HepG2 (cell line): ENCODE data around the gene PRDM10. TPM values are rescaled to one million over a fixed set of nuclear protein-coding genes. Genes with fewer than 3 reads are reported as not detected.

ENCODE experiments used
- CBFB ChIP-seq: sonication (generic); formaldehyde crosslinking; IDR thresholded peaks from 2 replicates; pipeline ENCODE4 v1.4.0; 2020; ENCODE audit warnings: missing genetic modification reagents
- ELF3 ChIP-seq: IDR thresholded peaks from 2 replicates; pipeline ENCODE4 v1.6.1; 2016; ENCODE audit warnings: missing genetic modification reagents, missing compliant biosample characterization
- GATAD2A ChIP-seq: IDR thresholded peaks from 2 replicates; pipeline ENCODE4 v1.6.1; 2016
- HDAC2 ChIP-seq: sonication (generic); formaldehyde crosslinking; IDR thresholded peaks from 2 replicates; pipeline ENCODE4 v1.4.0; 2020; ENCODE audit warnings: missing genetic modification reagents
- JARID2 ChIP-seq: sonication (generic); formaldehyde crosslinking; IDR thresholded peaks from 2 replicates; pipeline ENCODE4 v1.8.1; 2023; ENCODE audit warnings: missing genetic modification reagents, inconsistent platforms; ENCODE audit not compliant: insufficient replicate concordance
- KLF6 ChIP-seq: IDR thresholded peaks from 2 replicates; pipeline ENCODE4 v1.8.0; 2016; ENCODE audit warnings: missing biosample characterization, missing genetic modification reagents
- MAFG ChIP-seq: sonication (generic); formaldehyde crosslinking; IDR thresholded peaks from 2 replicates; pipeline ENCODE4 v1.5.1; 2020; ENCODE audit warnings: mild to moderate bottlenecking, missing genetic modification reagents
- MIXL1 ChIP-seq: IDR thresholded peaks from 2 replicates; pipeline ENCODE4 v1.6.1; 2016
- SALL2 ChIP-seq: sonication (generic); formaldehyde crosslinking; IDR thresholded peaks from 2 replicates; pipeline ENCODE4 v1.8.1; 2023; ENCODE audit warnings: mild to moderate bottlenecking, missing genetic modification reagents, inconsistent platforms
- SIX1 ChIP-seq: sonication (generic); formaldehyde crosslinking; IDR thresholded peaks from 2 replicates; pipeline ENCODE4 v1.4.0; 2020; ENCODE audit warnings: missing genetic modification reagents, borderline replicate concordance
- SKI ChIP-seq: fragments of 450-650 bp; IDR thresholded peaks from one replicate; pipeline ENCODE4 v1.6.1; 2018; ENCODE audit warnings: mild to moderate bottlenecking; ENCODE audit not compliant: partially characterized antibody
- SNAI1 ChIP-seq: sonication (generic); formaldehyde crosslinking; IDR thresholded peaks from 2 replicates; pipeline ENCODE4 v1.5.0; 2020; ENCODE audit warnings: mild to moderate bottlenecking, missing genetic modification reagents, borderline replicate concordance
- SNAPC4 ChIP-seq: sonication (generic); formaldehyde crosslinking; IDR thresholded peaks from 2 replicates; pipeline ENCODE4 v1.4.0; 2020; ENCODE audit warnings: mild to moderate bottlenecking, missing genetic modification reagents
- ZIK1 ChIP-seq: sonication (generic); formaldehyde crosslinking; IDR thresholded peaks from 2 replicates; pipeline ENCODE4 v1.5.0; 2020; ENCODE audit warnings: mild to moderate bottlenecking, low read depth, missing genetic modification reagents, borderline replicate concordance
- ZNF224 ChIP-seq: sonication (generic); formaldehyde crosslinking; IDR thresholded peaks from 2 replicates; pipeline ENCODE4 v1.5.0; 2020; ENCODE audit warnings: mild to moderate bottlenecking, missing genetic modification reagents
- ZNF572 ChIP-seq: sonication (generic); formaldehyde crosslinking; IDR thresholded peaks from 2 replicates; pipeline ENCODE4 v1.5.1; 2020; ENCODE audit warnings: mild to moderate bottlenecking, missing genetic modification reagents
- ZNF703 ChIP-seq: sonication (generic); formaldehyde crosslinking; IDR thresholded peaks from 2 replicates; pipeline ENCODE4 v1.5.1; 2020; ENCODE audit warnings: missing genetic modification reagents, mild to moderate bottlenecking, moderate library complexity, borderline replicate concordance
- polyA plus RNA-seq, 8 experiments: library from polyadenylated mRNA; depleted of rRNA in 3 of 8; stranded (reverse) in 7 of 8; unstranded in 1 of 8; fragments of >200 nt; fragmentation: Illumina TruSeq in 4 of 8; extraction: Trizol in 4 of 8; gene quantifications; 2 replicates each; pipeline versions ENCODE4 v1.2.1 to v1.2.3, GENCODE V29; 2011 to 2016; ENCODE audit warnings: low read depth in 4 of 8, missing spikeins in 1 of 8, mixed read lengths in 1 of 8; ENCODE audit not compliant: insufficient read depth in 1 of 8
- total RNA-seq, 5 experiments: library from RNA; depleted of rRNA; stranded (reverse); fragments of >200 nt; fragmentation: Illumina TruSeq; extraction: Trizol; gene quantifications; 2 replicates each; pipeline ENCODE4 v1.2.3, GENCODE V29; 2016; ENCODE audit warnings: low read depth in 1 of 5
- TF ChIP-seq, protein P1 (sequence below): sonication (generic); formaldehyde crosslinking; IDR thresholded peaks from 2 replicates; pipeline ENCODE4 v1.5.1; 2020; ENCODE audit warnings: mild to moderate bottlenecking, missing genetic modification reagents
- TF ChIP-seq, protein P2 (sequence below): sonication (generic); formaldehyde crosslinking; IDR thresholded peaks from 2 replicates; pipeline ENCODE4 v1.4.0; 2020; ENCODE audit warnings: missing genetic modification reagents

Gene PRDM10
- total and polyA plus RNA-seq, 2 of the 13 experiments (the other 11 are each of a cell fraction or from before 2014, with no cell fraction given): 5.7 to 5.8 TPM

GRCh38 chr11:129853518-129854231, 149.0 kb downstream of the PRDM10 start (continued):
- 0 out of 2 replicates have a peak, but pooled peaks have one; percentile 31 for TF ChIP-seq SNAPC4
- peak; percentile 38; the same call in 1 of the 2 replicates for TF ChIP-seq MIXL1 (CRISPR knock-in tag)
- TF ChIP-seq MAFG (CRISPR knock-in tag): no peak
- TF ChIP-seq ZNF224 (CRISPR knock-in tag): peak; percentile 68; the same call in 1 of the 2 replicates
- TF ChIP-seq CBFB (CRISPR knock-in tag): peak; percentile 56; the same call in 1 of the 2 replicates
- TF ChIP-seq GATAD2A (CRISPR knock-in tag): peak; percentile 88
- no peak for TF ChIP-seq ZNF572 (CRISPR knock-in tag)
- TF ChIP-seq KLF6 (CRISPR knock-in tag): 0 out of 2 replicates have a peak, but pooled peaks have one; percentile 48
- TF ChIP-seq SALL2 (CRISPR knock-in tag): no peak
- peak; percentile 67; the same call in 1 of the 2 replicates for TF ChIP-seq SIX1 (CRISPR knock-in tag)
- no peak for TF ChIP-seq JARID2
- no peak for TF ChIP-seq ZNF703 (CRISPR knock-in tag)
- TF ChIP-seq ZIK1 (CRISPR knock-in tag): no peak
- TF ChIP-seq SNAI1 (CRISPR knock-in tag): 0 out of 2 replicates have a peak, but pooled peaks have one; percentile 38
- TF ChIP-seq, protein P1, sequence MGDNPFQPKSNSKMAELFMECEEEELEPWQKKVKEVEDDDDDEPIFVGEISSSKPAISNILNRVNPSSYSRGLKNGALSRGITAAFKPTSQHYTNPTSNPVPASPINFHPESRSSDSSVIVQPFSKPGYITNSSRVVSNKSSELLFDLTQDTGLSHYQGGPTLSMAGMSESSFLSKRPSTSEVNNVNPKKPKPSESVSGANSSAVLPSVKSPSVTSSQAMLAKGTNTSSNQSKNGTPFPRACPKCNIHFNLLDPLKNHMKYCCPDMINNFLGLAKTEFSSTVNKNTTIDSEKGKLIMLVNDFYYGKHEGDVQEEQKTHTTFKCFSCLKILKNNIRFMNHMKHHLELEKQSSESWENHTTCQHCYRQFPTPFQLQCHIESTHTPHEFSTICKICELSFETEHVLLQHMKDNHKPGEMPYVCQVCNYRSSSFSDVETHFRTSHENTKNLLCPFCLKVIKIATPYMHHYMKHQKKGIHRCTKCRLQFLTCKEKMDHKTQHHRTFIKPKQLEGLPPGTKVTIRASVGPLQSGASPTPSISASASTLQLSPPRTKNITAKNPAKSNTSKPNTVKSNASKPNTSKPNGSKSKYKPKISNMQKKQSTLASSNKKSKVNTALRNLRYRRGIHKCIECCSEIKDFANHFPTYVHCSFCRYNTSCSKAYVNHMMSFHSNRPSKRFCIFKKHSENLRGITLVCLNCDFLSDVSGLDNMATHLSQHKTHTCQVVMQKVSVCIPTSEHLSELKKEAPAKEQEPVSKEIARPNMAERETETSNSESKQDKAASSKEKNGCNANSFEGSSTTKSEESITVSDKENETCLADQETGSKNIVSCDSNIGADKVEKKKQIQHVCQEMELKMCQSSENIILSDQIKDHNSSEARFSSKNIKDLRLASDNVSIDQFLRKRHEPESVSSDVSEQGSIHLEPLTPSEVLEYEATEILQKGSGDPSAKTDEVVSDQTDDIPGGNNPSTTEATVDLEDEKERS: 0 out of 2 replicates have a peak, but pooled peaks have one; percentile 67
- peak; percentile 95 for TF ChIP-seq ELF3 (CRISPR knock-in tag)
- TF ChIP-seq SKI: no peak
- peak; percentile 90 for TF ChIP-seq HDAC2
- TF ChIP-seq, protein P2, sequence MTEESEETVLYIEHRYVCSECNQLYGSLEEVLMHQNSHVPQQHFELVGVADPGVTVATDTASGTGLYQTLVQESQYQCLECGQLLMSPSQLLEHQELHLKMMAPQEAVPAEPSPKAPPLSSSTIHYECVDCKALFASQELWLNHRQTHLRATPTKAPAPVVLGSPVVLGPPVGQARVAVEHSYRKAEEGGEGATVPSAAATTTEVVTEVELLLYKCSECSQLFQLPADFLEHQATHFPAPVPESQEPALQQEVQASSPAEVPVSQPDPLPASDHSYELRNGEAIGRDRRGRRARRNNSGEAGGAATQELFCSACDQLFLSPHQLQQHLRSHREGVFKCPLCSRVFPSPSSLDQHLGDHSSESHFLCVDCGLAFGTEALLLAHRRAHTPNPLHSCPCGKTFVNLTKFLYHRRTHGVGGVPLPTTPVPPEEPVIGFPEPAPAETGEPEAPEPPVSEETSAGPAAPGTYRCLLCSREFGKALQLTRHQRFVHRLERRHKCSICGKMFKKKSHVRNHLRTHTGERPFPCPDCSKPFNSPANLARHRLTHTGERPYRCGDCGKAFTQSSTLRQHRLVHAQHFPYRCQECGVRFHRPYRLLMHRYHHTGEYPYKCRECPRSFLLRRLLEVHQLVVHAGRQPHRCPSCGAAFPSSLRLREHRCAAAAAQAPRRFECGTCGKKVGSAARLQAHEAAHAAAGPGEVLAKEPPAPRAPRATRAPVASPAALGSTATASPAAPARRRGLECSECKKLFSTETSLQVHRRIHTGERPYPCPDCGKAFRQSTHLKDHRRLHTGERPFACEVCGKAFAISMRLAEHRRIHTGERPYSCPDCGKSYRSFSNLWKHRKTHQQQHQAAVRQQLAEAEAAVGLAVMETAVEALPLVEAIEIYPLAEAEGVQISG (CRISPR knock-in tag): peak; percentile 37; the same call in 1 of the 2 replicates
